Activated CD4-positive, alpha-beta memory T cell treated with anti-CD3 and anti-CD28 coated beads for 36 hours (primary cell): ENCODE data around the gene SLC25A21. TPM values are rescaled to one million over a fixed set of nuclear protein-coding genes. Genes with fewer than 3 reads are reported as not detected.

Experiments used
- CTCF ChIA-PET: fragments of 350-600 bp; sonication (Branson Sonifier 250); formaldehyde crosslinking; loops from one replicate; lab custom pipeline; 2021; ENCODE audit warnings: antibody characterized with exemption, inconsistent platforms; lab: Charles Lee
- POLR2A ChIA-PET: fragments of 350-600 bp; sonication (Branson Sonifier 250); formaldehyde crosslinking; loops from one replicate; lab custom pipeline; 2021; ENCODE audit warnings: antibody characterized with exemption; lab: Charles Lee
- DNase-seq: peaks from one replicate; pipeline ENCODE4 v3.0.0-alpha.2; 2020
- H3K27ac Mint-ChIP-seq: one replicate; pipeline ENCODE4 v1.8.0; 2021; ENCODE audit warnings: mixed read lengths
- H3K27me3 Mint-ChIP-seq: one replicate; pipeline ENCODE4 v1.8.0; 2021; ENCODE audit warnings: mixed read lengths
- H3K36me3 Mint-ChIP-seq: one replicate; pipeline ENCODE4 v1.8.0; 2021; ENCODE audit warnings: mixed read lengths
- H3K4me1 Mint-ChIP-seq: one replicate; pipeline ENCODE4 v1.8.0; 2021; ENCODE audit warnings: low read depth, mixed read lengths
- H3K4me3 Mint-ChIP-seq: one replicate; pipeline ENCODE4 v1.8.0; 2021; ENCODE audit warnings: mild to moderate bottlenecking, mixed read lengths
- H3K9me3 Mint-ChIP-seq: one replicate; pipeline ENCODE4 v1.8.0; 2021; ENCODE audit warnings: mixed read lengths
- intact Hi-C: fragments of 100-400 bp; cut with micrococcal nuclease; formaldehyde crosslinking; loops from one replicate; pipeline ENCODE4 v1.15.1; 2023
- total RNA-seq, 2 experiments: library from RNA; stranded (reverse); gene quantifications; one replicate each; pipeline ENCODE4 v1.2.3, GENCODE V29; 2021

Gene SLC25A21
- total RNA-seq, 2 experiments from 2014 or later = not detected

DNA sequence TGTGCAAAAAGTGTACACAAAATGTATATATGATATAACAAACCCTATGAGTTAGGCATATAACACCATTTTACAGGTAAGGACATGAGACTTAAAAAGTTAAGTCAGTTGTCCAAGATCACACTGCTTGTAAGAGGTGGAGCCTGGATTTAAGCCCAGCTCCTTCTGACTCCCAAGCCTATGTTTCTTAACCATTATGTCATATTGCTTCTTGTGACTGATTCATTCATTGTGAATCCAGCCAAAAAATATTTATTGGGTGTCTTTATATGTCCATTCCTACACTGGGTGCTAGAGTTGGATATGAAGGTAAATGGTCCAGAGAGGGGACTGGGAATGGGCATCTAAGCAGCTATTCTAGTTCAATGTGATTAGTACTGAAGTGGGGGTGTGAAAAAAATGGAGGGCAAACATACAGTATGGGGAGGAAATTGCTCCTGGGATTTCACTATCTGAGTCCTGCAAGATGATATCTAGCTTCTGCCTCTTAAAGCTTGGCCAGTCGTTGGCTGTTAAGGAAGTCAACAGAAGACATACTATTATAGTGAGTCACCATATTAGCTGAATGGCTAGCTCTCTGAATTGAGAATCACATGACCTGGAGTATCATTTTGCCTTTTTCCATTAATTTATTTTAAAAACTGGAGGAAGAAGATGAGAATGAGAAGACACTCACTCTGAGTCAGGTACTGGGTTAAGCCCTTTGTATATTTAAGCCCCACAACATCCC lies 481.9 kb downstream of the SLC25A21 start:
- Mint-ChIP-seq H3K27ac (no peak overlapping the region), H3K4me3 (no peak overlapping the region), H3K4me1 (no peaks in the 10 kb centered on the region)

DNA sequence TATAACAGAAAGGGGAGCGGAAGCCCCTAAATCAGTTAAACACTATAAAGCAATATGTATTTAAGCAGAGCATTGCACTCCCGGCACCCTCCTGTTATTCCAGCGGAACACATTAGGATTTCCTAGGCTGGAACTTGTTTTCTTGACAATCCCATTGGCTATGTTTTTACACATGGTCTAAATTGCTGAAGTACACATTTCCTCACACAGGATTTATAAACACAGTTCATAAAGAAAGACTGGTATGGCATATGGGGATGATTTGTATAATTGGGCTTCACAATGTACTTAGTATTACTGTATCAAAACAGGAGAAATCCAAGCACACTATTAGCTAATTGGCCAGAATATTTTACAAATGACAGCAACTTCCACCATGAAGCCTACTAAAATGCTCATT lies 487.5 kb downstream of the SLC25A21 start:
- intact Hi-C loops = no loop called here
- no peak overlapping the region for H3K4me3 Mint-ChIP-seq
- CTCF ChIA-PET = no interaction called here
- peaks cover 2% of the 10 kb centered on the region for H3K27me3 Mint-ChIP-seq
- POLR2A ChIA-PET = no interaction called here
- H3K4me1 Mint-ChIP-seq = no peaks in the 10 kb centered on the region
- no peaks in the 10 kb centered on the region for H3K36me3 Mint-ChIP-seq
- no peak overlapping the region for H3K27ac Mint-ChIP-seq
- H3K9me3 Mint-ChIP-seq = no peaks in the 10 kb centered on the region
- no peak for DNase-seq

More for the DNA sequence above, 481.9 kb downstream of the SLC25A21 start:
- H3K27me3 Mint-ChIP-seq = peaks cover 4% of the 10 kb centered on the region
- POLR2A ChIA-PET = no interaction called here
- no peak for DNase-seq
- H3K36me3 Mint-ChIP-seq = no peaks in the 10 kb centered on the region
- CTCF ChIA-PET = no interaction called here
- intact Hi-C loops = no loop called here
- H3K9me3 Mint-ChIP-seq = peaks cover 9% of the 10 kb centered on the region

- POLR2A ChIA-PET = no interaction called here
- Mint-ChIP-seq H3K27me3 (no peaks in the 10 kb centered on the region), H3K4me1 (no peaks in the 10 kb centered on the region), H3K9me3 (no peaks in the 10 kb centered on the region), H3K36me3 (no peaks in the 10 kb centered on the region), H3K27ac (no peak overlapping the region), H3K4me3 (no peak overlapping the region)
- CTCF ChIA-PET = no interaction called here
- DNase-seq = no peak
- intact Hi-C loops = no loop called here
These were observed 489.2 kb downstream of the SLC25A21 start for GRCh38 chr14:36683083-36683724.

- no peaks in the 10 kb centered on the region for H3K4me1 Mint-ChIP-seq
- no peak overlapping the region for H3K4me3 Mint-ChIP-seq
- H3K27ac Mint-ChIP-seq = no peak overlapping the region
- H3K36me3 Mint-ChIP-seq = no peaks in the 10 kb centered on the region
- ChIA-PET CTCF (no interaction called here), POLR2A (no interaction called here)
- no peaks in the 10 kb centered on the region for H3K9me3 Mint-ChIP-seq
- no peak for DNase-seq
- intact Hi-C loops = no loop called here
- H3K27me3 Mint-ChIP-seq = peaks cover 5% of the 10 kb centered on the region
These were observed 490.1 kb downstream of the SLC25A21 start for GRCh38 chr14:36682338-36682737.

DNA sequence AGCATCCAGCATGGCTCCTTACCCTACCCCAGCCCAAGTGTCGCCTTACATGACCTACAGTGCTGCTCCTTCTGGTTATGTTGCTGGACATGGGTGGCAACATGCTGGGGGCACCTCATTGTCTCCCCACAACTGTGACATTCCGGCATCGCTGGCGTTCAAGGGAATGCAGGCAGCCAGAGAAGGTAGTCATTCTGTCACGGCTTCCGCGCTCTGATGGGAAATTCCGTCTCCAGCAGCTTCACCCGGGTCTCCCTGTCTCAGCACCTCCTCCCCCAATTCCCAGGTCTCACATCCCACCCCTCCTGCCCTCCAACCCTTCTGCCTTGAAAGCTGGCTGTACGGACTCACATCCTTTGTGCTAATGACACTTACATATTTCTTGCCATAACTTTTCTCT lies 496.2 kb downstream of the SLC25A21 start:
- Mint-ChIP-seq H3K36me3 (no peaks in the 10 kb centered on the region), H3K9me3 (no peaks in the 10 kb centered on the region), H3K27ac (no peak overlapping the region), H3K4me1 (no peaks in the 10 kb centered on the region), H3K27me3 (peaks cover 14% of the 10 kb centered on the region), H3K4me3 (no peak overlapping the region)
- POLR2A ChIA-PET = no interaction called here
- CTCF ChIA-PET = no interaction called here
- DNase-seq = no peak
- intact Hi-C loops = no loop called here

DNA sequence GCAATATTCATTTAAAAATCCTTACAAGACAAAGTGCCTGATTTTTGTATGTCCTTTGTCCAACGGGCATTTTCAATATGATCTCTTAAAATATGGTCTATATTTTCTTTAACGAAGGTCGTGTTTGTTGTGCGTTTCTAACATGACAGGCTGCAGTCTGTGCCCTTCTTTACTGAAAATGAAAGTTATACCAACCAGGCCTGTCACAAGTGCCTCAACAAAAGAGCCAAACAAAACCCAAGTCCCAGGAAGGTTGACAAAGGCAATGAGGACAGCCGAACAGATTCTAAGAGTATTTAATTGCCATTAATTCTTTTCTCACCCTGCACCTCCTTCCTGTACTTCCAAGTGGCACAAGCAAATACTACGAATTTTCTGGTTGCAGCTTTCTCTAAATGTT lies 496.8 kb downstream of the SLC25A21 start:
- POLR2A ChIA-PET = no interaction called here
- H3K27me3 Mint-ChIP-seq = peaks cover 16% of the 10 kb centered on the region
- no peaks in the 10 kb centered on the region for H3K9me3 Mint-ChIP-seq
- no peak overlapping the region for H3K27ac Mint-ChIP-seq
- no peak for DNase-seq
- no peaks in the 10 kb centered on the region for H3K36me3 Mint-ChIP-seq
- H3K4me3 Mint-ChIP-seq = no peak overlapping the region
- H3K4me1 Mint-ChIP-seq = no peaks in the 10 kb centered on the region
- CTCF ChIA-PET = no interaction called here
- intact Hi-C loops = no loop called here

GRCh38 chr14:36674659-36675058 lies 497.7 kb downstream of the SLC25A21 start:
- ChIA-PET POLR2A (no interaction called here), CTCF (no interaction called here)
- intact Hi-C loops = no loop called here
- H3K27ac Mint-ChIP-seq = no peak overlapping the region
- no peaks in the 10 kb centered on the region for H3K4me1 Mint-ChIP-seq
- no peak overlapping the region for H3K4me3 Mint-ChIP-seq
- no peaks in the 10 kb centered on the region for H3K9me3 Mint-ChIP-seq
- DNase-seq = no peak
- H3K36me3 Mint-ChIP-seq = no peaks in the 10 kb centered on the region
- peaks cover 16% of the 10 kb centered on the region for H3K27me3 Mint-ChIP-seq

DNA sequence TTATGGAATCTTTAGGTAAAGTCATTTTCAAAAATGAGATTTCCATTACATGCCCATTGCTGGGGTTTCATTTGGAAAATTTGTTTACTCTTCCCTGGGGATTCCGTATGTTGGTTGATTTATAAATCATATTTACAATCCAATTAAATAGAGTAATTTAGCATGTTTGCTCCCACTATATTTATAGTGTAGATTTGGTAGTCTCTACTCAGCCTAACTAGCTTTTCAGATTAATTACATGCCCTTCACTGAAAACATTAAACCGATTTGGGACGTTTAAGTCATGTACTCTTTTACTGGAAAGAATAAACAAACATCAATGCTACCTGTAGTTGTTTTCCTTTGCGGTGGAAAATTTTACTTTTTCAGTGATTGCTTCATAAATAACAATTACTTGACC lies 500.3 kb downstream of the SLC25A21 start:
- CTCF ChIA-PET = interaction anchor here (0.6 kb wide), 1 partner anchor 561 kb away, joined by 3 read pairs; no protein-coding TSS in a partner anchor
- no peaks in the 10 kb centered on the region for H3K4me1 Mint-ChIP-seq
- peaks cover 1% of the 10 kb centered on the region for H3K36me3 Mint-ChIP-seq
- POLR2A ChIA-PET = no interaction called here
- no peaks in the 10 kb centered on the region for H3K9me3 Mint-ChIP-seq
- H3K27ac Mint-ChIP-seq = no peak overlapping the region
- no peak overlapping the region for H3K4me3 Mint-ChIP-seq
- H3K27me3 Mint-ChIP-seq = peaks cover 15% of the 10 kb centered on the region
- DNase-seq = no peak
- intact Hi-C loops = no loop called here

- H3K27me3 Mint-ChIP-seq = peaks cover 15% of the 10 kb centered on the region
- intact Hi-C loops = no loop called here
- CTCF ChIA-PET = no interaction called here
- no peaks in the 10 kb centered on the region for H3K4me1 Mint-ChIP-seq
- H3K9me3 Mint-ChIP-seq = no peaks in the 10 kb centered on the region
- POLR2A ChIA-PET = no interaction called here
- no peak for DNase-seq
- H3K36me3 Mint-ChIP-seq = peaks cover 1% of the 10 kb centered on the region
- H3K4me3 Mint-ChIP-seq = no peak overlapping the region
- H3K27ac Mint-ChIP-seq = no peak overlapping the region
These were observed 501.3 kb downstream of the SLC25A21 start for GRCh38 chr14:36671149-36671548.

DNA sequence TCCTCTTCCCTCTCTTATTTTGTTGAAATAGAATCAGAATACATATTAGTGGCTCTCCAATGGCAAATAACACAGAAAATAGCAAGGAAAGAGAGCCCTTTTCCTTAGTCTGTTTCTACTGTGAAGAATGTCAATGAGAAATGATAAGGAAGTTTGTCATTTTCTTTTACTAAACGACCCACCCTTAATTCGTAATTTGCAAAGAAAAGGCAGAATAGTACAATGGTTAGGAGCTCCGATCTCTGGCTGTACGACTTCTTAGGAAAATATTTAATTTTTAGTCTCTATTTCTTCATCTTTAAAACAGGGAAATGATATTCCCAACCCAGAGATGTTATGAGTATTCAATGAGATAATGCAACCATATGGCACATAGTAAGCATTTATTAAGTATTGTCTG lies 504.7 kb downstream of the SLC25A21 start:
- intact Hi-C loops = no loop called here
- H3K9me3 Mint-ChIP-seq = no peaks in the 10 kb centered on the region
- H3K4me3 Mint-ChIP-seq = no peak overlapping the region
- no peak for DNase-seq
- peaks cover 42% of the 10 kb centered on the region for H3K27me3 Mint-ChIP-seq
- H3K27ac Mint-ChIP-seq = no peak overlapping the region
- H3K36me3 Mint-ChIP-seq = peaks cover 1% of the 10 kb centered on the region
- CTCF ChIA-PET = no interaction called here
- POLR2A ChIA-PET = no interaction called here
- peaks cover 24% of the 10 kb centered on the region for H3K4me1 Mint-ChIP-seq

GRCh38 chr14:36666416-36667206 lies 505.8 kb downstream of the SLC25A21 start:
- Mint-ChIP-seq H3K9me3 (no peaks in the 10 kb centered on the region), H3K36me3 (peaks cover 4% of the 10 kb centered on the region), H3K27ac (no peak overlapping the region), H3K4me1 (peaks cover 31% of the 10 kb centered on the region), H3K4me3 (no peak overlapping the region), H3K27me3 (peaks cover 51% of the 10 kb centered on the region)
- no peak for DNase-seq
- intact Hi-C loops = no loop called here
- ChIA-PET POLR2A (no interaction called here), CTCF (no interaction called here)

GRCh38 chr14:36665887-36666415 lies 506.5 kb downstream of the SLC25A21 start:
- intact Hi-C loops = no loop called here
- ChIA-PET CTCF (no interaction called here), POLR2A (no interaction called here)
- Mint-ChIP-seq H3K36me3 (peaks cover 4% of the 10 kb centered on the region), H3K4me1 (peaks cover 35% of the 10 kb centered on the region), H3K4me3 (no peak overlapping the region), H3K27ac (no peak overlapping the region), H3K9me3 (no peaks in the 10 kb centered on the region), H3K27me3 (peaks cover 58% of the 10 kb centered on the region)
- DNase-seq = no peak
